Measurements from ENCODE around the gene MEGF10.
"Not testable (repeated sequence)": the region's sequence is repeated elsewhere in the genome, so short reads cannot be mapped to it uniquely, and the experiment has no call there.

The MEGF10 gene

GRCh38 chr5:127290019-127290945, at the start of gene MEGF10:
MEGF10 (plus strand) TSS chr5:127290796; CDS start chr5:127331309, 40,513 bp downstream.
- DNase-seq (ENCODE audit: low read depth): no peak

DNA sequence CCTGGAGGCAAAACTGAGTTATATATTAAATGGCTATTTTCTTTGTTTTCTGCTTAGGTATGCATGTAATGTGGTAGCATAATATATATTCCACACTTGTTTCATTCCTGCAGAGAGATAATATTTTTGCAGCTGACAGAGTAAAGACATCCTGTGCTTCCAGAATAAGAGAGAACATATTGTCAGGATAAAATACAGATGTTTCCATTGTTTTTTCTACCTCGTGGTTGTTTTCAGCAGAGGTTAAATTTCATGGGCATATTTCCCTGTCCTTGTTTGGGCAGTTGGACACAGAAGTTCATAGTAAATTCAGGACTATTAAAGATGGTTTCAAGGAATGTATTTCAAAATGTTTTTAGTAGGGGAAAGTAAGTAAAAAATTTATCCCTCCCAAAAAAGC, 47.6 kb upstream of the MEGF10 start:
- no peak for DNase-seq (ENCODE audit: low read depth)

DNA sequence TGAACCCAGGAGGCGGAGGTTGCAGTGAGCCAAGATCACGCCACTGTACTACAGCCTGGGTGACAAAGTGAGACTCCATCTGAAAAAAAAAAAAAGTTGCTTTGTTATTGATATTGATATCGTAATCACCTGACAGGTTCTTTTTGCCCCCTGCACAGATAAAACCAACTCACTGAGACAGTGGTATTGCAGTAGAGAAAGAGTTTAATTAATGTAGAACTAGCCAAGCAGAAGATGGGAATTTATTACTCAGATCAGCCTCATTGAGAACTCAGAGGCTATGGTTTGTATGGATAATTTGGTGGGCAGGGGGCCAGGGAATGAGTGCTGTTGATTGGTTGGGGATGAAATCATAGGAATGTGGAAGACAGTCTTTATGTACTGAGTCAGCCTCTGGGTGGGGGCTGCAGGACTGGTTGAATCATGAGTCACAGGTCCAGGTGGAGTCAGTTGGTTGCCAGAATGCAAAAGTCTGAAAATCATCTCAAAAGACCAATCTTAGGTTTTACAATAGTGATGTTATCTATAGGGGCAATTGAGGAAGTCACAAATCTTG, 35.8 kb upstream of the MEGF10 start:
- DNase-seq (ENCODE audit: low read depth): no peak

DNA sequence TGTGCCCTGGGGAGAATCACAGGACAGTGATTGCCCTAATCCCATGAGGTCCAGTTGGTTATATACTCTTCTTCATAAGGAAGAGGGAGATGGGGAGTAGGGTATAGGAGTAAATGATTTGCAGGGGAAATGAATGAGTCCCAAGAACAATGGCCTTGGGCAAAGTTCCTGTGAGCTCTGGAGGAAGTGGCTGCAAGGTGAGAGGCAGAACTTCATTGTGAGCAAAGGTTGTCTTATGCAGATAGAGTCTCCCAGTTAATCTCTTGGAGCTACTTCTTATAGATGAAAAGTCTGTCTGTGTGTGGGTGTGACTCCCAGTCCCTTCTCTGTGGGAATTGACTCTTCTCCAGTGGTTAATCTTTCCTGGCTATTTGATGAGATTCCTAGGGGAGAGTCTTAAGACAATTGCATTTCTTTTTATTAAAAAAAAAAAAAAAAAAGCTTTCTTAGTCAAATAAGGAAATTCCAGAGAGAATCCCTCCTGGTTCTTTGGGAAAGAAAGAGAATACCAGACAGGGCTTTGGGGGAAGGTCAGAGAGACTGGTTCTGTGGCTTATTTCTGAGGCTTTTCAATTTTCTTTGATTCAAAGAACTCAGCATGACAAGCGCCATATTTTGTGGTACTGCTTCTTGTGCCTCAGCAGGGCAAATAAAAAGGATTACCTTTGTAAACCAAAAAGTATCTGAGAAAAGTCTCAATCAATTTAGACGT, 33.6 kb upstream of the MEGF10 start:
- DNase-seq (ENCODE audit: low read depth): no peak

GRCh38 chr5:127260686-127261085, 29.9 kb upstream of the MEGF10 start:
- no peak for DNase-seq (ENCODE audit: low read depth)

DNA sequence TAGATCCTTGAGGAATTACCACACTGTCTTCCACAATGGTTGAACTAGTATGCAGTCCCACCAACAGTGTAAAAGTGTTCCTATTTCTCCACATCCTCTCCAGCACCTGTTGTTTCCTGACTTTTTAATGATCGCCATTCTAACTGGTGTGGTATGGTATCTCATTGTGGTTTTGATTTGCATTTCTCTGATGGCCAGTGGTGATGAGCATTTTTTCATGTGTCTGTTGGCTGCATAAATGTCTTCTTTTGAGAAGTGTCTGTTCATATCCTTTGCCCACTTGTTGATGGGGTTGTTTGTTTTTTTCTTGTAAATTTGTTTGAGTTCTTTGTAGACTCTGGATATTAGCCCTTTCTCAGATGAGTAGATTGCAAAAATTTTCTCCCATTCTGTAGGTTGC, 25.1 kb upstream of the MEGF10 start:
- not testable (repeated sequence) for DNase-seq (ENCODE audit: low read depth)

DNA sequence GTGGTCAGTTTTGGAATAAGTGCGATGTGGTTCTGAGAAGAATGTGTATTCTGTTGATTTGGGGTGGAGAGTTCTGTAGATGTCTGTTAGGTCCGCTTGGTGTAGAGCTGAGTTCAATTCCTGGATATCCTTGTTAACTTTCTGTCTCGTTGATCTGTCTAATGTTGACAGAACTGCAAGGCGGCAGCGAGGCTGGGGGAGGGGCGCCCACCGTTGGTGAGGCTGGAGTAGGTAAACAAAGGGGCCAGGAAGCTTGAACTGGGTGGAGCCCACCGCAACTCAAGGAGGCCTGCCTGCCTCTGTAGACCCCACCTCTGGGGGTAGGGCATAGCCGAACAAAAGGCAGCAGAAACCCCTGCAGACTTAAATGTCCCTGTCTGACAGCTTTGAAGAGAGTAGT, 22.3 kb upstream of the MEGF10 start:
- not testable (repeated sequence) for DNase-seq (ENCODE audit: low read depth)

GRCh38 chr5:127270713-127271112, 19.9 kb upstream of the MEGF10 start:
- DNase-seq (ENCODE audit: low read depth): not testable (repeated sequence)

DNA sequence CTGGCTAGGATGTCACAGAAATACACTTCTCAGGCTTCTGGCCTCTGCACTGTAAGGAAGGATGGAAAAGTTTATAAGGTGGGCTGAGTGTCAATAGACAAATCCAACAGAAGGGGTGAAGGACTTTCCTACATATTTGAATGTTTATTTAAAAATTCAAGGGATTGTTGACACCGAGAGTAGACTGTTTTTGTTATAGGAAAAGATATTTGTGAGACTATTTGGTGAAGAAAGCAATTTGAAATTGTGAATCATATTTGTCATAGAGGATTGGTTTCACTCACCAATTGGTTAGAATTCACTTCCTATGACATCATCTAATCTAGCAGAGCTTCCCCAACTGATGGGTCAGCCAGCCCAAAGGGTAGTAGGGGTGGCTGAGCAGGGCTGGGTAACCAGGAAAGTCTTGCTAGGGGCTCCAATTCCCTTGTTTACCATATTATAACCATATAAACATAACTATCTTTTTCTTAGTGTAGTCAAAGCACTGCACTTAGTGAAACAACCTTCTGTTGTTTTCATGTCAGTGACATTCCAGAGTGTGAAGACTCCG, 14.9 kb upstream of the MEGF10 start:
- no peak for DNase-seq (ENCODE audit: low read depth)

DNA sequence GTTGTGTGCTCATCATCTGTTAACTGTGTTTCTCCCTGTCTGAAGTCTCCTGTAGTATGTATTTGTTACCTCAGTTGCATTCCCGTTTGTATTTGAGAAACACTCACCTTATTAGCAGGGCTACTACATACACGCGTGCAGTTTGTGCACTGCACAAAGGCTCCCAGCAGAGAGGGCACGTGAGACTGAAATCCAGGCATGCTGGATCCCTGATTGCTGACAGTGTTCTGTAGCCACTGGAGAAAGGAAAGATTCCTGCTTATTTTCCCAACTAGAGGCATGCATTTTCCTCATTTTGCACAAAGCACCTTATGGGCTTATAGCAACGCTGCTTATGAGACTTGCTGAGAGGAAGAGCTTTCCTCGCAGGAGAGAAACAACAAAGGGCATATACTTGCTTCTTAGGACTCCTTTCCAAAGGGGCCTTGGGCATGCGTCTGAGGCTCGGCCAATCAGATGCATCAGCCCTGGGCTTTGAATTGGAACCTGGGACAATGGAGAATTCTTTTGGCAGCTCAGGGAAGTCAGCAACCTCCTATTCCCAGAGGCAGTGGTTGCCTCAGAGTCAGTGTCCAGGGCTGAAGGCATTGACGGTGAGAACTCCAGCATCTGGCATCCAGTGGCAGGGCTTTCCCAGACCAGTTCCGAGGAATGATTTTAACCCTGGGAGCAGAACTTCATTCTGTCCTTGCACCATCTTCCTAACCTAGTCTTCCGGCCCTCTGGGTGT, 9.9 kb upstream of the MEGF10 start:
- no peak for DNase-seq (ENCODE audit: low read depth)

GRCh38 chr5:127281609-127282008, 9.0 kb upstream of the MEGF10 start:
- no peak for DNase-seq (ENCODE audit: low read depth)

DNA sequence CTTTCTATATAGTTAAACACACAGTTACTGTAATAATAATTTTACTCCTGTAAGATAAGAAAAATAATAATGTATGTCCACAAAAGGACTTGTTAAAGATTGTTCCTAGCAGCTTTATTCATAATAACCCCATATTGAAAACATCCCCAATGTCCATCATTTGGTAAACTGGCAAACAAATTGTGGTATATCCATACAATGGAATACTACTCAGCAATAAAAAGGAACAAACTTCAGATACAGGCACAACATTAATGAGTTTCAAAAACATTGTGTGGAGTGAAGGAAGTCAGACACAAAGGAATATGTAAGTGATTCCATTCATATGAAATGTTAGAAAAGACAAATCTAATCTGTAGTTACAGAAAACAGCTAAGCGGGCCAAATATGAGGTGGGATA, 1.9 kb upstream of the MEGF10 start:
- no peak for DNase-seq (ENCODE audit: low read depth)

DNA sequence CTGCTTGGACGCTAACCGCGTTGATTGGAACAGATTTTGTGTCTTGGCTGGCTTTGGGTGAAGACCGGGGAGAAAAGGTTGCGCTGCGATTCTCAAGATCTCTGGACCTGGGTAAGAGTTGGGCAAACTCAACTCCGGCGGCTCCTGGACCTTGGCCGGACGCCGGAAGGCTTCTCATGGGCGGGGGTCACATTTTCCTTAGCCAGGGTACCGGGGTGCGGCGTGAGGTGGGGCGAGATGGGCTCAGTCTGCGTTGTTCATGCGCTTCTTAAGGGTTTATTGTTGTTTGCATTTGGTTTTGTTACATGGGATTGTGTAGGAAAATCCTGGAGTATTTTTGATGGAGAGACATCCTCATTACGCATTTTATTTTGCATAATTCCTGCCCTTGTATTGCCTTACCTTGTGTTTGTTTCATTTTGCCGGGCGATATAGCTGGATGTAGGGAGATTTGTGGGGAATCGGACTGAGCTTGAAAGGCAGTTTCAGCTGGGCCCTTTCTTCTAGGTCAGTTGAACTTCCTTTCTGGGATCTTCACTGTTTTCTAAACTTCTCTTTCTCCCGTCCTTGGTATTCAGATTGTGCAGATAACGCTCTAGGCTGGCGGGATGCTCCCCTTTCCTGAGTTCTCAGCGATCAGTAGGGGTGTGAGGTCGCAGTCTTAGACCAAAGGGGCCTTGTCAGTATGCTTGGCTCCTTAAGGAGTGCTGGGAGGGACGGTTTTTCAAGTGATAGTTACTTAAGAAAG, 524 bp downstream of the MEGF10 start:
- no peak for DNase-seq (ENCODE audit: low read depth)

DNA sequence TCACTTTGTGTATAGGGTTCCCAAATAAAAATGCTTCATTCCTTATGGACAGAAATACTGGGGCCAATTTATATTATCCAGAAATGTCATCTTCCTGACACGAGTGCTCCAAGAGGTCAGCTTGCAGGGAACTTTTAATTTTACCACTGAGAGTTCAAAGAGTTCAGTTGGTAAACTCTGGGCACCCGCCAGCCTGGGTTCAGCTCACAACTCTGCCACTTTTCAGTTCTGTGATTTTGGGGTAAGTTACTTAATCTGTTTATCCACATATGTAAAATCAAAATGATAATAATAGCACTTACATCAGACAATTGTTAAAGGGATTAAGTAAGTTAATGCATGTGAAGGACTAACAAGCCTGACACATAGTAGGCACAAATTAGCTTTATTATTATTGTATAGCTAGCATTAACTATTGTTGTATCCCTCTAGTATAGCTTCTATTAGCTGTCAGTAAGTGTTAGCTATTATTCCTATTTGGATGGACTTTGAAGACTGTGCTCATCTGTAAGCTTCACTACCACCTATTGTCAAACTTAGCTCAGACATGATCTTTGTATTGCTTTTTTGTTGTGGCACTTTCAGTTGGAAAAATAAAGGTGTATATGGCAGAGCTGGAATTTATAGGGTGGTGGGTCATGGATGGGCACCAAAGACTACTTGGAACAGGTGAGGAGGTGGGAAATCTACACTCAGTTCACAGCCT, 1.6 kb downstream of the MEGF10 start:
- no peak for DNase-seq (ENCODE audit: low read depth)

- DNase-seq (ENCODE audit: low read depth): no peak
These were observed 2.8 kb downstream of the MEGF10 start for GRCh38 chr5:127293373-127293772.

DNA sequence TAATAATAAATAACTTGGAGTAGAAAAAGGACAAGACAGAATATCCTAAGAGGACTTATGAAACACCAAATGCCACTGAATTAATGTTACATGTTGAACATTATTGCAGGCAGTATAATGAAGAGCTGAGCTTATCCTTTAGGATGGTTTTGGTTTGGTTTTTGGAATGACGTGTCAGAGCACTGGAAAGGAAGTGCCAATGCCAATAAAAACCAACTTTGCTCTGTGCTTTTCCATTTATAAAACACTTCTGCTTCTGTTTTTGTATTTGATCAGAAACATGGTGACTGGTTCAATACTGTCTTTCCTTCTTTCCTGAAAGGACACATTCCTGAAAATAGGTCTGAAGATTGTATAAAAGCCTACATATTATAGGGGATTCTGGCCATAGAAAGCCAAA, 4.2 kb downstream of the MEGF10 start:
- no peak for DNase-seq (ENCODE audit: low read depth)

DNA sequence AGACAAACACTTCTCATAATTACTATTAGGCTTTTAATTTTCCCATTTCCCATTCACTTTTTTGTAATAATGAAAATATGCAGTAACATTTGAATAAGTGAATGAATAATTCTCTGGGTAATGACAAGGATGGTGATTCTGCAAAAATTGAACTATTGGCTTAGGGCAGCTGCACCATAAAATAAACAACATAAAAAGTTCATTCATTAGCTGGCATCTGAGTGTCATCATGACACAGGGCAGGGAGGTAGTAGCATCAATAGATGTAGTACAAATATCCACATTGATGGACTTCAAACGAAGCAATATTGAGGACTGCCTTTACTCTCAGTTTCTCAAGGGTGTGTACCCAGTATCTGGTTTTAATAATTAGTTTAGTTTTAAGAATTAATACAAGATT, 4.9 kb downstream of the MEGF10 start:
- DNase-seq (ENCODE audit: low read depth): no peak

- DNase-seq (ENCODE audit: low read depth): no peak
These were observed 5.7 kb downstream of the MEGF10 start for GRCh38 chr5:127296321-127296720.

GRCh38 chr5:127296894-127297293, 6.3 kb downstream of the MEGF10 start:
- DNase-seq (ENCODE audit: low read depth): not testable (repeated sequence)

GRCh38 chr5:127297348-127298035, 6.9 kb downstream of the MEGF10 start:
- DNase-seq (ENCODE audit: low read depth): no peak
